Measurements from ENCODE around the gene GEMIN7. TPM values are rescaled to one million over a fixed set of nuclear protein-coding genes. Genes with fewer than 3 reads are reported as not detected.

GEMIN7 gene
- total and polyA plus RNA-seq, 8 donors, result 3.8 to 26.2 (median 8.1) TPM

DNA sequence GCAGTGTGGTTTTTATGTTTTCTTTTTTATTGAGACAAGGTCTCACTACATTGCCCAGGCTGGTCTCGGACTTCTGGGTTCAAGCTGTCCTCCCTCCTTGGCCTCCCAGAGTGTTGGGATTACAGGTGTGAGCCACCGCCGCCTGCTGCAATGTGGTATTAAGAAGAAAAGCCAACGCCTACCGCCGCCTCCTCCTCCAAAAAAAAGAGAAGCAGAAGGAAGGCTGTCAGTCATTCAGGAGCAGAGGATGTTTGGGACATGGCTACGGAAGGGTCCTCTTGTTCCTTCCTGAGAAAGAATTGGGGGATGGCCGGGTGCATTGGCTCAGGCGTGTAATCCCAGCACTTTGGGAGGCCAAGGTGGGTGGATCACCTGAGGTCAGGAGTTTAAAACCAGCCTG is 15.1 kb downstream of the GEMIN7 start:
- Histone ChIP-seq H3K27ac (no peak overlapping the region), H3K4me1 (peaks cover 20 to 35% (median 21%) of the 10 kb centered on the region in 3 donors), H3K27me3 (no peaks in the 10 kb centered on the region), H3K4me3 (peak overlapping the region; percentile 85 to 97 (median 94)), H3K36me3 (no peaks in the 10 kb centered on the region), H3K9me3 (no peaks in the 10 kb centered on the region)
- FAIRE-seq (no peak), ATAC-seq (no peak), DNase-seq (no peak)
- TF ChIP-seq CTCF (IDR thresholded peaks at IDR 0.05), result no peak
- 48 to 54% methylated on average over 9 of the region's 9 CpGs for WGBS, 2 donors
- intact Hi-C loops (cut with DNase I), result no loop called here

GRCh38 chr19:45094707-45095106 is 15.6 kb downstream of the GEMIN7 start:
- TF ChIP-seq CTCF (IDR thresholded peaks at IDR 0.05), result no peak
- no peaks in the 10 kb centered on the region for H3K36me3 ChIP-seq
- 65 to 73% methylated on average over 5 of the region's 5 CpGs for WGBS, 2 donors
- ATAC-seq (no peak), DNase-seq (no peak), FAIRE-seq (no peak)
- H3K27me3 ChIP-seq, result no peaks in the 10 kb centered on the region
- no peaks in the 10 kb centered on the region for H3K9me3 ChIP-seq
- H3K4me3 ChIP-seq, result no peak overlapping the region
- intact Hi-C loops (cut with DNase I), result no loop called here
- H3K4me1 ChIP-seq, result peaks cover 20 to 38% (median 25%) of the 10 kb centered on the region in 3 donors
- no peak overlapping the region for H3K27ac ChIP-seq

DNA sequence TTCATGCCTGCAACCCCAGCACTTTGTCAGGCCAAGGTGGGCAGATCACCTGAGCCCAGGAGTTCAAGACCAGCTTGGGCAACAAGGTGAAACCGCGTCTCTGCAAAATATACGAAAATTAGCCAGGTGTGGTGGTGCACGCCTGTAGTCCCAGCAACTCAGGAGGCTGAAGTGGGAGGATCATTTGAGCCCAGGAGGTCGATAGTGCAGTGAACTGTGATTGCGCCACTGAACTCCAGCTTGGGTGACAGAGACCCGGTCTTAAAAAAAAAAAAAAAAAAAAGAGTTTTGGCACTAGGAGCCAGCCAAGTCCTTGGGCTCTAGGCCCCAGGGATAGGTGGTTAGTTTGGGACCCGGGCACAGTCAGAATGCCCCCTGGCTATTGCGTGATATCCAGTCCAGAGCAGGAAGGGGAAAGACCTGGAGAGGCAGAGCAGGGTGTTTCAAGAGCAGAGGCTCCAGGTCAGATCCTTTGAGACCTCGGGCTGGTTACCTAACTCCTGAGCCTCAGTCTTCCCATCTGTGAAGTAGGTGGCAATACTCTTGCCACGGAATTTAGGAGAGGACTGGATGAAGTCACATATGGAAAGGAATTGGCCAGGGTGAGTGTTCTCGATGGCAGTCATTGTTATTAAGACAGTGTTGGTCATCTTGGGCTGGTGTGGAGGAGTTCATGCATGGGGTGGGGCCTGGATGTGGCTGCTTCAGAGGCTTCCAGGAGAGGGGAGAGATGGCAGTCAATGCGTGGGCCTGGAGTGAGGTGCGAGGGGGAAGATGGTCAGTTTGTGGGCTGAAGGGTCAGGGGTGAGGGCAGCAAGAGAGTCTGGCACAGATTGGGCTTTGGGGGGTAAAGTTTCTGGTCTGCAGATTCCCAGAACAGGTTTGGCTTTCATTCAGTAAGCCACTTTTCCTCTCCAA is 16.7 kb downstream of the GEMIN7 start:
- WGBS, 2 donors, result 81 to 83% methylated on average over 14 of the region's 14 CpGs
- no peak for ATAC-seq
- no peak overlapping the region for H3K27ac ChIP-seq
- no peak overlapping the region for H3K4me3 ChIP-seq
- DNase-seq, result no peak
- FAIRE-seq, result no peak
- intact Hi-C loops (cut with DNase I), result no loop called here
- no peaks in the 10 kb centered on the region for H3K9me3 ChIP-seq
- H3K4me1 ChIP-seq, result peaks cover 28 to 41% (median 32%) of the 10 kb centered on the region in 3 donors
- H3K27me3 ChIP-seq, result no peaks in the 10 kb centered on the region
- no peak for TF ChIP-seq CTCF (IDR thresholded peaks at IDR 0.05)
- H3K36me3 ChIP-seq, result no peaks in the 10 kb centered on the region

DNA sequence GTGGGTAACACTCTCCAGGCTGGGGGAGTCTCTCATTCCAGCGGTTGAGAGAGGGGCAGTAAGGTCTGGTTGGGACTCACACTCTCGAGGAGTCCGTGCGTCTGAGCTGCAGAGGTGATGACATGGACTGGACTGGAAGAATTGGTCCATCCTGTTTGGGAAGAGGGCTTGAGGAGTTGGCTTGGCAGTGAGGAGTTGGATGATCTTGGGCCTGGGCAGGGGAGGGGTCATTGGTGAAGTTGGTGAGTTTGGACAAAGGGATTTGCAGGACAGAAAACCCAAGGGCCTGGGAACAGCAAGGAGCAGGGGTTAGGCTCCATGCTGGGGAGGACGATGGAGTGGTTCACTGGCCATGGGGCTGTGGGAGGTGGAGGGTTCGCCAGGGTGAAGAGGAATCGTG is 17.6 kb downstream of the GEMIN7 start:
- Histone ChIP-seq H3K36me3 (no peaks in the 10 kb centered on the region), H3K9me3 (no peaks in the 10 kb centered on the region), H3K4me3 (no peak overlapping the region), H3K4me1 (peaks cover 28 to 37% (median 34%) of the 10 kb centered on the region in 3 donors), H3K27me3 (no peaks in the 10 kb centered on the region), H3K27ac (no peak overlapping the region)
- DNase-seq (no peak), ATAC-seq (no peak), FAIRE-seq (no peak)
- intact Hi-C loops (cut with DNase I), result no loop called here
- WGBS, 2 donors, result 85 to 89% methylated on average over 7 of the region's 7 CpGs
- TF ChIP-seq CTCF (IDR thresholded peaks at IDR 0.05), result no peak

GRCh38 chr19:45097450-45097775 is 18.4 kb downstream of the GEMIN7 start:
- Histone ChIP-seq H3K9me3 (no peaks in the 10 kb centered on the region), H3K4me3 (no peak overlapping the region), H3K27ac (peak overlapping the region in 2 of 4 donors; percentile 58 to 68), H3K27me3 (no peaks in the 10 kb centered on the region), H3K4me1 (peaks cover 28 to 37% (median 34%) of the 10 kb centered on the region in 3 donors), H3K36me3 (no peaks in the 10 kb centered on the region)
- ATAC-seq, result no peak
- intact Hi-C loops (cut with DNase I), result no loop called here
- DNase-seq, result no peak
- no peak for TF ChIP-seq CTCF (IDR thresholded peaks at IDR 0.05)
- WGBS, 2 donors, result 58 to 65% methylated on average over 7 of the region's 7 CpGs
- FAIRE-seq, result no peak

All from pancreas (tissue), 10 donors.